Thymus (tissue), 11 donors: Measurements from ENCODE around the gene CTPS2. TPM values are rescaled to one million over a fixed set of nuclear protein-coding genes. Genes with fewer than 3 reads are reported as not detected.
"Not testable (repeated sequence)": the region's sequence is repeated elsewhere in the genome, so short reads cannot be mapped to it uniquely, and the experiment has no call there.

Experiments used
- DNase-seq, 9 donors: peaks; one replicate each; pipeline ENCODE4 v3.0.0-alpha.2; 2013; ENCODE audit warnings: low spot score in 9 of 9, low read depth in 6 of 9, missing footprints in 1 of 9
- H3K27ac ChIP-seq, 2 donors: one replicate each; pipeline ENCODE4 v1.5.1; 2013; ENCODE audit warnings: control low read depth in 1 of 2, low read depth in 1 of 2, low read length in 1 of 2, mild to moderate bottlenecking in 1 of 2, moderate library complexity in 1 of 2
- H3K27me3 ChIP-seq, 2 donors: one replicate each; pipeline ENCODE4 v1.5.1; 2013; ENCODE audit warnings: low read length in 1 of 2; ENCODE audit not compliant: control insufficient read depth in 2 of 2, insufficient read depth in 1 of 2
- H3K36me3 ChIP-seq, 2 donors: one replicate each; pipeline ENCODE4 v1.5.1; 2013; ENCODE audit warnings: low read length in 1 of 2, mild to moderate bottlenecking in 1 of 2, moderate library complexity in 1 of 2; ENCODE audit not compliant: control insufficient read depth in 2 of 2, insufficient read depth in 2 of 2
- H3K4me1 ChIP-seq, 2 donors: one replicate each; pipeline ENCODE4 v1.5.1; 2013; ENCODE audit warnings: low read length in 2 of 2; ENCODE audit not compliant: control insufficient read depth in 2 of 2, insufficient read depth in 2 of 2
- H3K4me3 ChIP-seq, 2 donors: one replicate each; pipeline ENCODE4 v1.5.1; 2013; ENCODE audit warnings: low read length in 2 of 2, control low read depth in 1 of 2, mild to moderate bottlenecking in 1 of 2
- H3K9me3 ChIP-seq, 2 donors: one replicate each; pipeline ENCODE4 v1.5.1; 2013; ENCODE audit warnings: low read length in 1 of 2, mild to moderate bottlenecking in 1 of 2; ENCODE audit not compliant: control insufficient read depth in 2 of 2, insufficient read depth in 1 of 2
- WGBS: extraction: QIAGEN DNeasy Blood & Tissue Kit; methylation state at CpG from one replicate; pipeline ENCODE4 v1.1.7; 2013; 5-methylcytosine and 5-hydroxymethylcytosine counted together
- polyA plus RNA-seq: library from polyadenylated mRNA; stranded (reverse); fragments of 200-250 nt; gene quantifications from one replicate; pipeline ENCODE4 v1.2.3, GENCODE V29; 2013
- total RNA-seq: library from RNA; stranded (reverse); fragments of 120-200 nt; gene quantifications from one replicate; pipeline ENCODE4 v1.2.4, GENCODE V29; 2013
- donor health status: healthy.

The CTPS2 gene
- total and polyA plus RNA-seq, 2 donors = 10.2 to 11.3 TPM

- Histone ChIP-seq H3K4me3 (peak within 1 kb of the TSS; percentile 61 to 89), H3K9me3 (no peaks in the 10 kb centered on the region), H3K27me3 (peaks cover 0 to 9% of the 10 kb centered on the region in 2 donors), H3K4me1 (peaks cover 3 to 8% of the 10 kb centered on the region in 2 donors), H3K36me3 (no peaks in the 10 kb centered on the region), H3K27ac (peak within 1 kb of the TSS; percentile 89 to 96)
- DNase-seq = peak; percentile 75 to 96 (median 83)
- under 1% methylated on average over 53 of the region's 54 CpGs for WGBS
These were observed 7.0 kb upstream of the CTPS2 start, which contains the start of gene SYAP1 for GRCh38 chrX:16719334-16720084. TSS of gene SYAP1 (plus strand) at chrX:16719612. CDS start at chrX:16719725, 113 bp downstream.

- Histone ChIP-seq H3K27me3 (peaks cover 0 to 14% of the 10 kb centered on the region in 2 donors), H3K9me3 (no peaks in the 10 kb centered on the region), H3K4me1 (peaks cover 3 to 8% of the 10 kb centered on the region in 2 donors), H3K27ac (peak overlapping the region; percentile 89 to 96), H3K36me3 (no peaks in the 10 kb centered on the region), H3K4me3 (peak overlapping the region; percentile 61 to 89)
- DNase-seq = peak in 2 of 9 donors; percentile 8 to 37
- 17% methylated on average over 6 of the region's 6 CpGs for WGBS
These were observed 6.4 kb upstream of the CTPS2 start for GRCh38 chrX:16718824-16719333.

GRCh38 chrX:16716451-16716850 lies 4.0 kb upstream of the CTPS2 start:
- not testable (repeated sequence) for DNase-seq, H3K27ac ChIP-seq, H3K36me3 ChIP-seq, H3K4me3 ChIP-seq, H3K9me3 ChIP-seq
- Histone ChIP-seq H3K27me3 (peaks cover 0 to 33% of the 10 kb centered on the region in 2 donors), H3K4me1 (peaks cover 3 to 12% of the 10 kb centered on the region in 2 donors)
- 91% methylated on average over 6 of the region's 6 CpGs for WGBS

- 93% methylated on average over 2 of the region's 6 CpGs for WGBS
These were observed 3.2 kb upstream of the CTPS2 start for GRCh38 chrX:16715638-16716037.

GRCh38 chrX:16714504-16714903 lies 2.0 kb upstream of the CTPS2 start:
- no peak overlapping the region for H3K27ac ChIP-seq
- WGBS = 96% methylated on average over 8 of the region's 8 CpGs
- no peaks in the 10 kb centered on the region for H3K9me3 ChIP-seq
- no peaks in the 10 kb centered on the region for H3K36me3 ChIP-seq
- no peak overlapping the region for H3K4me3 ChIP-seq
- H3K27me3 ChIP-seq = peaks cover 0 to 32% of the 10 kb centered on the region in 2 donors
- H3K4me1 ChIP-seq = peaks cover 0 to 4% of the 10 kb centered on the region in 2 donors
- no peak for DNase-seq

More at GRCh38 chrX:16715638-16716037, 3.2 kb upstream of the CTPS2 start:
- H3K4me3 ChIP-seq, H3K9me3 ChIP-seq, H3K27ac ChIP-seq, DNase-seq, H3K36me3 ChIP-seq: not testable (repeated sequence)
- H3K4me1 ChIP-seq = peaks cover 0 to 10% of the 10 kb centered on the region in 2 donors
- H3K27me3 ChIP-seq = peaks cover 0 to 37% of the 10 kb centered on the region in 2 donors

GRCh38 chrX:16711893-16712547 lies 449 bp downstream of the CTPS2 start:
- Histone ChIP-seq H3K27ac (peak overlapping the region; percentile 51 to 60), H3K36me3 (no peaks in the 10 kb centered on the region), H3K27me3 (peaks cover 0 to 28% of the 10 kb centered on the region in 2 donors), H3K4me1 (peaks cover 0 to 4% of the 10 kb centered on the region in 2 donors), H3K4me3 (peak overlapping the region; percentile 61 to 74), H3K9me3 (no peaks in the 10 kb centered on the region)
- WGBS = under 1% methylated on average over 65 of the region's 67 CpGs
- DNase-seq = peak in 3 of 9 donors; percentile 5 to 42 (median 13)

GRCh38 chrX:16711219-16711811 lies 1.2 kb downstream of the CTPS2 start:
- H3K36me3 ChIP-seq = no peaks in the 10 kb centered on the region
- WGBS = 52% methylated on average over 9 of the region's 9 CpGs
- peaks cover 0 to 4% of the 10 kb centered on the region in 2 donors for H3K4me1 ChIP-seq
- peak in 2 of 9 donors; percentile 13 to 24 for DNase-seq
- H3K27ac ChIP-seq = peak overlapping the region in 1 of 2 donors; percentile 26
- peak overlapping the region; percentile 61 to 74 for H3K4me3 ChIP-seq
- H3K27me3 ChIP-seq = peaks cover 0 to 28% of the 10 kb centered on the region in 2 donors
- no peaks in the 10 kb centered on the region for H3K9me3 ChIP-seq

- H3K9me3 ChIP-seq = no peaks in the 10 kb centered on the region
- H3K27me3 ChIP-seq = peaks cover 0 to 18% of the 10 kb centered on the region in 2 donors
- WGBS = 96% methylated on average over 3 of the region's 3 CpGs
- H3K4me1 ChIP-seq = peaks cover 0 to 1% of the 10 kb centered on the region in 2 donors
- no peaks in the 10 kb centered on the region for H3K36me3 ChIP-seq
- no peak overlapping the region for H3K4me3 ChIP-seq
- H3K27ac ChIP-seq = no peak overlapping the region
- DNase-seq = no peak
These were observed 4.5 kb downstream of the CTPS2 start for GRCh38 chrX:16708016-16708415.
